ENCODE results near the gene RARA. TPM values are rescaled to one million over a fixed set of nuclear protein-coding genes. Genes with fewer than 3 reads are reported as not detected.

The RARA gene
- total RNA-seq, 1 experiment from 2014 or later: 25.4 TPM

DNA sequence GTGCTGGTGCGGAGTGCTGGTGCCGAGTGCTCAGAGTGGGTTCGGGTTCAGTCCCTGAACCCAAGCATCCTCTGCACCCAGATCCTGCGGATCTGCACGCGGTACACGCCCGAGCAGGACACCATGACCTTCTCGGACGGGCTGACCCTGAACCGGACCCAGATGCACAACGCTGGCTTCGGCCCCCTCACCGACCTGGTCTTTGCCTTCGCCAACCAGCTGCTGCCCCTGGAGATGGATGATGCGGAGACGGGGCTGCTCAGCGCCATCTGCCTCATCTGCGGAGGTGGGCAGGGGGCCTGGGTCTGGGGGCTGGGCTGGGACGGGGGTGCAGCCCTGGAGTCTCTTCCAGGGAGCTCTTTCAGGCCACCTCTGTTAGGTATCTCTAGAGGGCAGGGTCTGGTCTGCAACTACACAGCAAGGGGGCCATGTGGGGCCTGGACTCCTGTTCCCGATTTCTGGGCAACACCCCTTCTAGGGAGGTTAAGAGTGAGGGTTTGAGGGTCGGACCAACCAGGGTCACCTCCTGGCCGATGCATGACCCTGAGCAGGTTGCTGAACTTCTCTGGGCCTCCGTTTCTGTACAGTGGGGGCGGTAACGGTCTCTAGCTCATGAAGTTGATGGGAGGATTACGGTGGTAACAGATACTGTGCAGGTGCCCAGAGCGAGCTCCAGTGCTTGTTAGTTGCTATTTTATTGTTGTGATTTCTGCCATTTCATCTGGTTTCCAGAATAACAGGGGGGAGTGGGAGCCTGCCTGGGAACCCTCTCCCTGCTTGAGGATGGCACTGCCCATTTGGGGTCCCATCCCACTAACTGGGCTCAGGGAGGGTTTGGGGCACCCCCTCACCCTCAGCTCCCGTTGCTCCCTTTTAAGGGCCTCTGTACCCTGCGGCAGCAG is 45.5 kb downstream of the RARA start:
- intact Hi-C loops (cut with micrococcal nuclease; ENCODE audit: unreplicated experiment): loop anchor here (1.0 to 10.0 kb wide), 3 partner anchors 51 to 210 kb away; partner anchors contain the start of gene CCR7
- DNase-seq (ENCODE audit: low spot score): no peak
- Histone ChIP-seq H3K9me3 (ENCODE audit: low read depth, low read length, poor library complexity, severe bottlenecking) (no peaks in the 10 kb centered on the region), H3K4me3 (ENCODE audit: low read depth, low read length, poor library complexity, severe bottlenecking) (no peak overlapping the region), H3K27me3 (replicated peaks; ENCODE audit: insufficient read depth, low read depth, low read length, poor library complexity) (no peaks in the 10 kb centered on the region), H3K4me1 (ENCODE audit: insufficient read depth, low read length, poor library complexity, severe bottlenecking) (peaks cover 25% of the 10 kb centered on the region), H3K36me3 (ENCODE audit: insufficient read depth, low read length, poor library complexity, severe bottlenecking) (peaks cover 13% of the 10 kb centered on the region), H3K27ac (ENCODE audit: low read depth, low read length, poor library complexity, severe bottlenecking) (no peak overlapping the region)
- no TSS peak for BruUV-seq (replicated peaks)
- TF ChIP-seq EZH2 (IDR thresholded peaks at IDR 0.05; ENCODE audit: borderline replicate concordance, low read depth, low read length, poor library complexity, severe bottlenecking): no peak
- TF ChIP-seq, protein P1, sequence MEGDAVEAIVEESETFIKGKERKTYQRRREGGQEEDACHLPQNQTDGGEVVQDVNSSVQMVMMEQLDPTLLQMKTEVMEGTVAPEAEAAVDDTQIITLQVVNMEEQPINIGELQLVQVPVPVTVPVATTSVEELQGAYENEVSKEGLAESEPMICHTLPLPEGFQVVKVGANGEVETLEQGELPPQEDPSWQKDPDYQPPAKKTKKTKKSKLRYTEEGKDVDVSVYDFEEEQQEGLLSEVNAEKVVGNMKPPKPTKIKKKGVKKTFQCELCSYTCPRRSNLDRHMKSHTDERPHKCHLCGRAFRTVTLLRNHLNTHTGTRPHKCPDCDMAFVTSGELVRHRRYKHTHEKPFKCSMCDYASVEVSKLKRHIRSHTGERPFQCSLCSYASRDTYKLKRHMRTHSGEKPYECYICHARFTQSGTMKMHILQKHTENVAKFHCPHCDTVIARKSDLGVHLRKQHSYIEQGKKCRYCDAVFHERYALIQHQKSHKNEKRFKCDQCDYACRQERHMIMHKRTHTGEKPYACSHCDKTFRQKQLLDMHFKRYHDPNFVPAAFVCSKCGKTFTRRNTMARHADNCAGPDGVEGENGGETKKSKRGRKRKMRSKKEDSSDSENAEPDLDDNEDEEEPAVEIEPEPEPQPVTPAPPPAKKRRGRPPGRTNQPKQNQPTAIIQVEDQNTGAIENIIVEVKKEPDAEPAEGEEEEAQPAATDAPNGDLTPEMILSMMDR (conservative IDR thresholded peaks at IDR 0.05; ENCODE audit: low read depth, low read length): no peak
- ChIA-PET CTCF (interaction anchor here (0.9 to 2.6 kb wide), 3 partner anchors 47 to 51 kb away, joined by 4 to 16 read pairs (median 7); no protein-coding TSS in a partner anchor), POLR2A (ENCODE audit: low non-redundant PET) (no interaction called here)

DNA sequence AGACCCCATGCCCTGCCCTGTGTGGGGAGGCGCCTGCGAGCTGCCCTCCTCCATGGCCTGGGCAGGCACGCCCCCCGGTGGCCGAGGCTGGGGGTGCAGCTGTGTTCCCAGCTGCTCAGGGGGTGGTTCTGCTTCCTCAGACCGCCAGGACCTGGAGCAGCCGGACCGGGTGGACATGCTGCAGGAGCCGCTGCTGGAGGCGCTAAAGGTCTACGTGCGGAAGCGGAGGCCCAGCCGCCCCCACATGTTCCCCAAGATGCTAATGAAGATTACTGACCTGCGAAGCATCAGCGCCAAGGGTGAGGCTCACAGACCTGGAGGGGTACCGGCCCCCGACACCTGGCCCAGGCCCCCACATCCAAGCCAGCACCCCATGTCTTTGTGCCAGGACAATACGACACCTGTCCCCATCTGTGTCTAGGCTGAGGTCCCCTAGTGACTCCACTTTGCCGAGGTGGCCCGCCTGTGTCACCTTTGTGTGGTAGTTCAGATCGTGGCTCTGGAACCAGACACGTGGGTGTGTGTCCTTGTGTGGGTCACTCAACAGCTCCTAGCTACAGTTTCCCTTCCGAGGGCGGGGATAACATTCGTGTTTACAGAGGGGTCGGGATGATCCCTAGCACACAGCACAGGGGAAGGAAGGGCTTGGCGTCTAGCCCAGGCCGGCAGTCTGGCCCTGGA is 46.3 kb downstream of the RARA start:
- POLR2A ChIA-PET (ENCODE audit: low non-redundant PET): no interaction called here

More for the DNA sequence above, 46.3 kb downstream of the RARA start:
- Histone ChIP-seq H3K4me1 (ENCODE audit: insufficient read depth, low read length, poor library complexity, severe bottlenecking) (peaks cover 17% of the 10 kb centered on the region), H3K4me3 (ENCODE audit: low read depth, low read length, poor library complexity, severe bottlenecking) (no peak overlapping the region), H3K36me3 (ENCODE audit: insufficient read depth, low read length, poor library complexity, severe bottlenecking) (peaks cover 13% of the 10 kb centered on the region), H3K27ac (ENCODE audit: low read depth, low read length, poor library complexity, severe bottlenecking) (no peak overlapping the region), H3K9me3 (ENCODE audit: low read depth, low read length, poor library complexity, severe bottlenecking) (no peaks in the 10 kb centered on the region), H3K27me3 (replicated peaks; ENCODE audit: insufficient read depth, low read depth, low read length, poor library complexity) (no peaks in the 10 kb centered on the region)
- intact Hi-C loops (cut with micrococcal nuclease; ENCODE audit: unreplicated experiment): loop anchor here (1.0 to 10.0 kb wide), 2 partner anchors 52 to 210 kb away; partner anchors contain the start of gene CCR7
- no TSS peak for BruUV-seq (replicated peaks)
- TF ChIP-seq, protein P1 (conservative IDR thresholded peaks at IDR 0.05; ENCODE audit: low read depth, low read length): peak; percentile 76
- TF ChIP-seq EZH2 (IDR thresholded peaks at IDR 0.05; ENCODE audit: borderline replicate concordance, low read depth, low read length, poor library complexity, severe bottlenecking): no peak
- CTCF ChIA-PET: interaction anchor here (0.6 to 2.6 kb wide), 4 partner anchors 48 to 1124 kb away, joined by 4 to 16 read pairs (median 6); no protein-coding TSS in a partner anchor
- DNase-seq (ENCODE audit: low spot score): peak; percentile 55

Measured in A673 (cell line).